Neural progenitor cell (in vitro differentiated cells): ENCODE data around the gene SPIN4.

Experiments
- EZH2 ChIP-seq: fragments of 200-600 bp; sonication (generic); IDR thresholded peaks from 2 replicates; pipeline ENCODE4 v1.6.1; 2017; ENCODE audit warnings: antibody characterized with exemption, mild to moderate bottlenecking, moderate library complexity
- EZH2phosphoT487 ChIP-seq: fragments of 200-600 bp; sonication (generic); IDR thresholded peaks from 2 replicates; pipeline ENCODE4 v1.6.1; 2017; ENCODE audit warnings: antibody characterized with exemption
- TF ChIP-seq, protein P1 (sequence below): fragments of 200-600 bp; sonication (generic); IDR thresholded peaks from 2 replicates; pipeline ENCODE4 v1.5.1; 2017; ENCODE audit warnings: antibody characterized with exemption, mild to moderate bottlenecking

DNA sequence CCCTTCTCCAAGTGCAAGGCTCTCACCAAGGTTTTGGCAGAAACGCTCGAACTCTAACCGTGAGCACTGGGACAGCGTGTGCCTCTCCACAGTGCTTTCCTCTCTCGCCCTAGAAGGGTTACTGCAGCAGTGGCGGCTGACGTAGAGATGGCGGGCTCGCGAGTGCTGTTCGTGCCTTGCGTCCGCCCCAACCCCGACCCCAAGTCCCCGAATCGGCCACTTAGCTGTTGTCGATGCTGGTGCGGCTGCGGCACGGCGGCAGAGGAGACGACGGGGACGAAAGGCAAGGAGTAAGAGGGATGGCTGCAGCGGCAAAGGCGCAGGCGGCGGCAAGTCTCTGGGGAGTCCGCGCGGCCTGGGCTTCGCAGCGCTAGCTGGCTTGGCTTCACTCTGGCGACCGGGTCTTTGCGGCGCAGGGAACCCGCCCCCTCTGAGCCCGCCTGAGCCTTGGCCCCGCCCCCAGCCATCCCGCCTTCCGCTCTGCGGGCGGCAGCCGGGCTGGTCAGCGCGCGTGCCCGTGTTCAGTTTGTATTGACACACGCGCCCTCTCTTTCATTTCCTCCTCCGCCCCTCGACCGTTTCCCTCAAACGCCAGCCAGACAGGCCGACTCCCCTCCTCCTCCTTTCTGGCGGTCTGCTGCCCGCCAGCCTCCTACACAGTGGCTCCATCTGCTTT lies at the start of gene SPIN4:
- TF ChIP-seq EZH2, result no peak
- TF ChIP-seq, protein P1, sequence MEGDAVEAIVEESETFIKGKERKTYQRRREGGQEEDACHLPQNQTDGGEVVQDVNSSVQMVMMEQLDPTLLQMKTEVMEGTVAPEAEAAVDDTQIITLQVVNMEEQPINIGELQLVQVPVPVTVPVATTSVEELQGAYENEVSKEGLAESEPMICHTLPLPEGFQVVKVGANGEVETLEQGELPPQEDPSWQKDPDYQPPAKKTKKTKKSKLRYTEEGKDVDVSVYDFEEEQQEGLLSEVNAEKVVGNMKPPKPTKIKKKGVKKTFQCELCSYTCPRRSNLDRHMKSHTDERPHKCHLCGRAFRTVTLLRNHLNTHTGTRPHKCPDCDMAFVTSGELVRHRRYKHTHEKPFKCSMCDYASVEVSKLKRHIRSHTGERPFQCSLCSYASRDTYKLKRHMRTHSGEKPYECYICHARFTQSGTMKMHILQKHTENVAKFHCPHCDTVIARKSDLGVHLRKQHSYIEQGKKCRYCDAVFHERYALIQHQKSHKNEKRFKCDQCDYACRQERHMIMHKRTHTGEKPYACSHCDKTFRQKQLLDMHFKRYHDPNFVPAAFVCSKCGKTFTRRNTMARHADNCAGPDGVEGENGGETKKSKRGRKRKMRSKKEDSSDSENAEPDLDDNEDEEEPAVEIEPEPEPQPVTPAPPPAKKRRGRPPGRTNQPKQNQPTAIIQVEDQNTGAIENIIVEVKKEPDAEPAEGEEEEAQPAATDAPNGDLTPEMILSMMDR, result no peak
- no peak for TF ChIP-seq EZH2phosphoT487
